Measurements from ENCODE around the gene CES1.
"Not testable (repeated sequence)": the region's sequence is repeated elsewhere in the genome, so short reads cannot be mapped to it uniquely, and the experiment has no call there.

GRCh38 chr16:55813730-55814129, 19.2 kb downstream of the CES1 start:
- TF ChIP-seq CTCF (IDR thresholded peaks at IDR 0.05 in 2 of 3, conservative IDR thresholded peaks at IDR 0.05 in 1 of 3; ENCODE audit: control insufficient read depth in 2 of 3, extremely low read depth in 1 of 3, insufficient read depth in 1 of 3, low read depth in 3 of 3, low read length in 3 of 3); SUZ12 (IDR thresholded peaks at IDR 0.05; ENCODE audit: unreplicated experiment); SP1 (IDR thresholded peaks at IDR 0.05; ENCODE audit: low read depth, low read length); FOS (IDR thresholded peaks at IDR 0.05; ENCODE audit: borderline replicate concordance, extremely low read depth, insufficient read length); USF1 (IDR thresholded peaks at IDR 0.05; ENCODE audit: borderline replicate concordance, extremely low read length, insufficient read depth, low read depth, low read length); NR2C1 (IDR thresholded peaks at IDR 0.05); CBX3 (IDR thresholded peaks at IDR 0.05; ENCODE audit: borderline replicate concordance, low read depth); USF2 (IDR thresholded peaks at IDR 0.05; ENCODE audit: borderline replicate concordance, low read depth, low read length); EZH2 (IDR thresholded peaks at IDR 0.05; ENCODE audit: borderline replicate concordance, control insufficient read depth, low read depth, low read length); POLR2AphosphoS5 (IDR thresholded peaks at IDR 0.05; ENCODE audit: low read length); RELB (IDR thresholded peaks at IDR 0.05; ENCODE audit: low read depth); YY1 (IDR thresholded peaks at IDR 0.05; ENCODE audit: low read depth, low read length); BHLHE40 (IDR thresholded peaks at IDR 0.05; ENCODE audit: borderline replicate concordance in 1 of 2, low read depth in 2 of 2, low read length in 1 of 2); POLR2A (IDR thresholded peaks at IDR 0.05; ENCODE audit: low read depth, low read length): not testable (repeated sequence)
